ENCODE results near the gene SERPINB2. TPM values are rescaled to one million over a fixed set of nuclear protein-coding genes. Genes with fewer than 3 reads are reported as not detected.

Gene SERPINB2
- polyA plus RNA-seq (2013, experiment 1 of 2; ENCODE audit: insufficient read length) = 0.94 TPM
- 1.3 TPM for polyA plus RNA-seq (2013, experiment 2 of 2; ENCODE audit: insufficient read length)

DNA sequence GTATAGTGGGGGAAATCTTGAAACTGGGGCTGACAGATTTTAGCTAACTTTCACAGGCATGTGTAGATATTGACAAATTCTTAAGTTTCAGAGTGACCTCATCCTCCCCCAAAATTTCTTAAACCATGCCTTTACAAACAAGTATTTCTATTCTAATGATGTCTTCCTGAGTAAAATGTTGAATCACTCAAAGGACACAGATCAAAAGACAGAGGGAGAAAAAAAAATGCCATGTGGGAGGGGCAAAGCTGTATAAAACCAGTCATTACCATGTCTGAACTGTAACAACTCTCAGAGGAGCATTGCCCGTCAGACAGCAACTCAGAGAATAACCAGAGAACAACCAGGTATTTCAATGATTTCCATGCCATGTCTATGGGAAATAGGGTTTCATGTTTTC lies at the start of gene SERPINB2:
Gene SERPINB2, plus strand, starts transcription at position 282 of the 400 bp plus-strand sequence. CDS start 3,740 bp downstream, outside the sequence.
- DNase-seq = peak; percentile 35

GRCh38 chr18:63843008-63843407 lies 44.5 kb upstream of the SERPINB2 start:
- no peak for DNase-seq

- peak; percentile 50 for DNase-seq
Observed at GRCh38 chr18:63844254-63844653, 43.3 kb upstream of the SERPINB2 start.

GRCh38 chr18:63848159-63848558 lies 39.3 kb upstream of the SERPINB2 start:
- peak; percentile 70 for DNase-seq

GRCh38 chr18:63850020-63850419 lies 37.5 kb upstream of the SERPINB2 start:
- peak; percentile 24 for DNase-seq

GRCh38 chr18:63850636-63851035 lies 36.9 kb upstream of the SERPINB2 start:
- DNase-seq = no peak

DNA sequence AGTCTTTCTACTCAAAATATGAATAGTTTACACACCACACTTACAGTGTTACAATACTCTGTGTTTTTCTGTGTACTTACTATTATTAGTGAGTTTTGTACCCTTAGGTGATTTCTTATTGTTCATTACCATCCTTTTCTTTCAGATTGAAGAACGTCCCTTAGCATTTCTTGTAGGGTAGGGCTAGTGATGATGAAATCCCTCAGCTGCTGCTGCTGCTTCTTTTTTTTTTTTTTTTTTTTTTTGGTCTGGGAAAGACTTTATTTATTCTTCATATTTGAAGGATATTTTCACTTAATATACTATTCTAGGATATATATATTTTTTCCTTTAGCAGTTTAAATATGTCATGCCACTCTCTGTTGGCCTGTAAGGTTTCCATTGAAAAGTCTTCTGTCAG lies 29.0 kb upstream of the SERPINB2 start:
- no peak for DNase-seq

DNA sequence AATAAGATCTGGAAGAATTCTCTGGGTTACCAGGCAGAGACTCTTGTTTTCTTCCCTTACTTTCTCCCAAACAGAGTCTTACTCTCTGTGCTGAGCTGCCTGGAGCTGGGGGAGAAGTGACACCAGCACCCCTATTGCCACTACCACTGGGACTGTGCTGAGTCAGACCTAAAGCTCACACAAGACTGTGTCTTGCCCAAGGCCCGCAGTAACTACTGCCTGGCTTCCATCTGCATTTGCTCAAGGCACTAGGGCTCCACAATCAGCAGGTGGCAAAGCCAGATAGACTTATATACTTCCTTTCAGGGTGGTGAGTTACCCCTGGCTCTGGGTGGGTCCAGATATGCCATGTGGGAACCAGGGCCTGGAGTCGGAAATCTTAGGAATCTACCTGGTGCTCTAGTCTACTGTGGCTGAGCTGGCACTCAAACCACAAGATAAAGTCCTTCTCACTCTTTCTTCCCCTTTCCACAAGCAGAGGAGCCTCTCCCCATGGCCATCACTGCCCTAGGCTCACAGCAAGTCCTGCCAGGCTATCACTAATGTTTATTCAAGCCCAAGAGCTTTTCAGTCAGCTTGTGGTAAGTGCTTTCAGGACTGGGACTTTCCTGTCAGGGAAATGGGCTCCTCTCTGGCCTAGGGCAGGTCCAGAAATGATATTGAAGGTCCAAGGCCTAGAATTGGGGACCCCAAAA lies 27.6 kb upstream of the SERPINB2 start:
- DNase-seq = no peak

DNA sequence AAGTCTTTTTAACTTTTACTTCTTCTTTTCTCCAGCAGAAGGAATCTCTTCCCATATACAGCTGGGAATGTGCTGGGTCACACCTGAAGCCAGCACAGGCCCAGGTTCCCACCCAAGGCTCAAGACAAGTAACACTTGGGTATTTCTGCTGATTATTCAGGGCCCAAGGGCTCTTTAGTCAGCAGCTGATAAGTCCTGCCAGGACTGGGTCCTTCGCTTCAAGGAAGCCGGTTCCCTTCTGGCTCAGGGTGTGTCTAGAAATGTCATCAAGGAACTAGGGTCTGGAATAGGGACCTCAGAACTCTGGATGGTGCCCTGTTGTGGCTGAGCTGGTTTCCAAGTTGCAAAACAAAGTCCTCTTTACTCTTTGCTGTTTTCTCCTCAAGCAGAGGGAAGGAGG lies 27.0 kb upstream of the SERPINB2 start:
- DNase-seq = no peak

- no peak for DNase-seq
Observed at GRCh38 chr18:63867368-63868125, 20.0 kb upstream of the SERPINB2 start.

DNA sequence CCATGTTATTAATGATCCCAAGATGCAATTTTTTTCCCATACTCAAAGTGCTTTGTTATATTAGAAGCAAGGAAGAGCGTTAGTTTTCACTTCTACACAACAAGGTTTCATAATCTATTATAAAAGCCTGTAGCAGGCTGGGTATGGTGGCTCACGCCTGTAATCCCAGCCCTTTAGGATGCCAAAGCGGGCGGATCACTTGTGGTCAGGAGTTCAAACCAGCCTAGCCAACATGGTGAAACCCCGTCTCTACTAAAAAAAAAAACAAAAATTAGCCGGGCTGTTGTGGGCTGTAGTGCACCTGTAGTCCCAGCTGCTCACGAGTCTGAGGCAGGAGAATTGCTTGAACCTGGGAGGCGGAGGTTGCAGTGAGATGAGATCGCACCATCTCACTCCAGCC lies 19.0 kb upstream of the SERPINB2 start:
- DNase-seq = no peak

DNA sequence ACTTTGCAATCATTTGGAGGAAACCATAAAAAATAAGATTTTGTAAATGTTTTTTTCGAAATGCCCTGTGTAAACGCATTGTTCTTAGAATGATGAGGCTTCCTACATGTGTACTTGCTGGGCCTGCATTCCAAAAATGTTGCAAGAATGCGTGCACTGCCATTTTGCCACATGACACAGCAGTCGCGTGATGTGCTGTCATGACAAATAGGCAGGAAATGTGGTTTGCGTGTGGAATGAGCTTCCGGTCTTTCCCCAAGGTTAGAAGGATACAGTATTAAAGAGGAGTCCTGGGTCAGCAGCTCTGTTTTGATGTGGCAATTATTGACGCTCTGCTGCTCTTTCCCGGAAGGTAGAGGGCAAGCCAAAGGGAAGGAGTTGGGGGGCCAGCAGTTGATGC lies 18.1 kb upstream of the SERPINB2 start:
- peak; percentile 92 for DNase-seq

- peak; percentile 37 for DNase-seq
Observed at GRCh38 chr18:63869851-63870250, 17.7 kb upstream of the SERPINB2 start.

GRCh38 chr18:63871836-63872235 lies 15.7 kb upstream of the SERPINB2 start:
- no peak for DNase-seq

GRCh38 chr18:63872586-63872985 lies 14.9 kb upstream of the SERPINB2 start:
- DNase-seq = no peak

GRCh38 chr18:63878343-63878742 lies 9.2 kb upstream of the SERPINB2 start:
- peak; percentile 34 for DNase-seq

GRCh38 chr18:63878925-63879324 lies 8.6 kb upstream of the SERPINB2 start:
- no peak for DNase-seq

- DNase-seq = no peak
Observed at GRCh38 chr18:63879709-63880108, 7.8 kb upstream of the SERPINB2 start.

- peak; percentile 52 for DNase-seq
Observed at GRCh38 chr18:63881851-63882250, 5.7 kb upstream of the SERPINB2 start.

- peak; percentile 92 for DNase-seq
Observed at GRCh38 chr18:63882333-63883141, 5.0 kb upstream of the SERPINB2 start.

DNA sequence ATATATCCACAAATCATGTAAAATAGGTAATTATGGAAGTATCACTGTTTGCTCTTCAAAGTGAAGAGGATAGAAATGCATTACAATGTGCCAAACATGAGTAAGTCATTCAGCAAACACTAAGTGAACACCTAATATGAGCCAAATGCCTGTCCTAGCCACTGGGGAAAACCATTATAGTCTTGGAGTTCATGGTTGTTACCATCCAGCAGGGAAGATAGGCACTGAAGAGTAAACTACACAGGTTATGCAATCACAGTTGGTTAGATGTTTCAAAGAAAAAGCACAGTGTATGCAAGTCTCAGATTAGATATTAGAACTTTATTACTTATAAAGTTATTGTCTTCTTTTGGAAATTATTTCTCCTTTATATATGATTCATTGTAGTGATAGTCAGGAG lies 3.9 kb upstream of the SERPINB2 start:
- no peak for DNase-seq

DNA sequence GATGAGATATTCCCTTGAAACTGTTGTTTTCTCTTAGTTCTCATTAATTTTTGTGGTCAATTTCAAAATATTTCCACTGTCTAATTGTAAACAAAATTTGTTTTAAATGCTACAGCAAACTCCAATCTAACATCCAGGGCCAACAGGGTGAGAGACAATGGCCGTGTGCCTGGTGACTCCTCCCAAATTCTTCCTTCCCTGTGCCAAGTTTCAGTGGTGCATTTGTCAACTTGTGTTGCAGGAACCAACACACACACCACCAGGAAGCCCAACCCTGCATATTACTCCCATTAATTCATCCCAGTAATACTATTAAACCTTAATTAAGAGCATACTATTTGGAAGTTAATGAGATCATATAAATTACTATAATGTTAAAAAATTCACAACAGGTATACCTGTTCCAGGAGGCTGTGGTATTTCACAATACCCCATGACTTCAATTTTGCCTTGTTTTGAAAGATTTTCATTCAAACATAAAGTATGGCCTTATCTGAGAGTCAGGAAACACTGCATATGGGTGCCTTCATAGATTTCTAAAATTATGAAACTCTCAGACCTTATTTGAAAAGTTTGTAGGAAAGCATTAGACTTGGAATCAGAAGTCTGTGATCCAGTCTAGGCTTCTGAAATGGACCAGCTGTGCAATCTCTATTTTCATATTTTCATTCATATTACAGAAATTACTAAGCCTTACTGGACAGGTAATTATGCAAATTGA lies 1.1 kb downstream of the SERPINB2 start:
- no peak for DNase-seq

Measured in fibroblast of skin of abdomen (primary cell).